ENCODE data around the gene DLG2. TPM values are rescaled to one million over a fixed set of nuclear protein-coding genes. Genes with fewer than 3 reads are reported as not detected.

The DLG2 gene
- total RNA-seq, 2 experiments from 2014 or later, result 2.0 to 2.1 TPM

- no peak for DNase-seq
- peaks cover 6 to 11% of the 10 kb centered on the region in 2 experiments for H3K9me3 ChIP-seq (ENCODE audit: control insufficient read depth in 1 of 2, insufficient read depth in 1 of 2, low read length in 2 of 2)
- H3K36me3 ChIP-seq (ENCODE audit: insufficient read depth, low read length), result no peaks in the 10 kb centered on the region
- Mint-ChIP-seq H3K27ac (no peak overlapping the region), H3K36me3 (ENCODE audit: low read depth) (no peaks in the 10 kb centered on the region), H3K4me1 (ENCODE audit: low read depth) (no peaks in the 10 kb centered on the region), H3K27me3 (no peaks in the 10 kb centered on the region), H3K4me3 (no peak overlapping the region), H3K9me3 (peaks cover 24% of the 10 kb centered on the region)
- ATAC-seq (ENCODE audit: poor library complexity), result no peak
- ChIA-PET CTCF (no interaction called here), POLR2A (no interaction called here)
- no peak for TF ChIP-seq CTCF (IDR thresholded peaks at IDR 0.05)
- no peaks in the 10 kb centered on the region for H3K4me1 ChIP-seq (ENCODE audit: insufficient read depth, low read length)
- H3K27ac ChIP-seq (ENCODE audit: low read depth in 1 of 2, low read length in 2 of 2), result no peak overlapping the region
- no peaks in the 10 kb centered on the region for H3K27me3 ChIP-seq (ENCODE audit: control insufficient read depth in 1 of 2, insufficient read depth in 2 of 2, low read length in 2 of 2)
- no peak overlapping the region for H3K4me3 ChIP-seq (ENCODE audit: low read length)
- intact Hi-C loops (cut with DNase I, micrococcal nuclease), result no loop called here
Measured at GRCh38 chr11:85167038-85167437, 460.1 kb downstream of the DLG2 start.

GRCh38 chr11:85165819-85166218 is 461.3 kb downstream of the DLG2 start:
- ChIA-PET POLR2A (no interaction called here), CTCF (no interaction called here)
- Mint-ChIP-seq H3K9me3 (peaks cover 24% of the 10 kb centered on the region), H3K4me3 (no peak overlapping the region), H3K27me3 (no peaks in the 10 kb centered on the region), H3K27ac (no peak overlapping the region), H3K4me1 (ENCODE audit: low read depth) (no peaks in the 10 kb centered on the region), H3K36me3 (ENCODE audit: low read depth) (no peaks in the 10 kb centered on the region)
- Histone ChIP-seq H3K9me3 (ENCODE audit: control insufficient read depth in 1 of 2, insufficient read depth in 1 of 2, low read length in 2 of 2) (peaks cover 0 to 3% of the 10 kb centered on the region in 2 experiments), H3K27ac (ENCODE audit: low read depth in 1 of 2, low read length in 2 of 2) (no peak overlapping the region), H3K36me3 (ENCODE audit: insufficient read depth, low read length) (no peaks in the 10 kb centered on the region), H3K27me3 (ENCODE audit: control insufficient read depth in 1 of 2, insufficient read depth in 2 of 2, low read length in 2 of 2) (no peaks in the 10 kb centered on the region), H3K4me1 (ENCODE audit: insufficient read depth, low read length) (no peaks in the 10 kb centered on the region), H3K4me3 (ENCODE audit: low read length) (no peak overlapping the region)
- DNase-seq, result no peak
- no peak for TF ChIP-seq CTCF (IDR thresholded peaks at IDR 0.05)
- no peak for ATAC-seq (ENCODE audit: poor library complexity)
- intact Hi-C loops (cut with DNase I, micrococcal nuclease), result no loop called here

GRCh38 chr11:85164743-85165142 is 462.4 kb downstream of the DLG2 start:
- intact Hi-C loops (cut with DNase I, micrococcal nuclease), result no loop called here
- Mint-ChIP-seq H3K36me3 (ENCODE audit: low read depth) (no peaks in the 10 kb centered on the region), H3K9me3 (peaks cover 24% of the 10 kb centered on the region), H3K4me1 (ENCODE audit: low read depth) (no peaks in the 10 kb centered on the region), H3K4me3 (no peak overlapping the region), H3K27me3 (no peaks in the 10 kb centered on the region), H3K27ac (no peak overlapping the region)
- ATAC-seq (ENCODE audit: poor library complexity) (no peak), DNase-seq (no peak)
- Histone ChIP-seq H3K27me3 (ENCODE audit: control insufficient read depth in 1 of 2, insufficient read depth in 2 of 2, low read length in 2 of 2) (no peaks in the 10 kb centered on the region), H3K9me3 (ENCODE audit: control insufficient read depth in 1 of 2, insufficient read depth in 1 of 2, low read length in 2 of 2) (peaks cover 0 to 7% of the 10 kb centered on the region in 2 experiments), H3K4me3 (ENCODE audit: low read length) (no peak overlapping the region), H3K4me1 (ENCODE audit: insufficient read depth, low read length) (no peaks in the 10 kb centered on the region), H3K27ac (ENCODE audit: low read depth in 1 of 2, low read length in 2 of 2) (no peak overlapping the region), H3K36me3 (ENCODE audit: insufficient read depth, low read length) (no peaks in the 10 kb centered on the region)
- TF ChIP-seq CTCF (IDR thresholded peaks at IDR 0.05), result no peak
- ChIA-PET POLR2A (no interaction called here), CTCF (no interaction called here)
